Panc1 (cell line): Measurements from ENCODE around the gene STEAP3. TPM values are rescaled to one million over a fixed set of nuclear protein-coding genes. Genes with fewer than 3 reads are reported as not detected.

Source experiments
- ATAC-seq: fragments of 200-7000 bp; cut with Tn5 transposase; 2 replicates; pipeline ENCODE4 v1.9.1; 2020; ENCODE audit warnings: mild to moderate bottlenecking, moderate library complexity
- BruUV-seq: library from RNA; stranded (reverse); fragments of 400-500 nt; replicated peaks from 2 replicates; lab custom pipeline; 2021; lab: Mats Ljungman, UMichigan
- CTCF ChIA-PET: fragments of 300-600 bp; sonication (Branson Sonifier 250); formaldehyde crosslinking; loops from one replicate; lab custom pipeline; 2022; ENCODE audit warnings: antibody characterized with exemption; lab: Charles Lee
- POLR2A ChIA-PET: fragments of 300-600 bp; sonication (Branson Sonifier 250); formaldehyde crosslinking; loops from one replicate; lab custom pipeline; 2022; ENCODE audit warnings: antibody characterized with exemption; lab: Charles Lee
- DNase-seq: peaks from one replicate; pipeline ENCODE4 v3.0.0-alpha.2; 2010; ENCODE audit warnings: low read depth, low spot score
- H3K27ac ChIP-seq: 2 replicates; pipeline ENCODE4 v1.5.1; 2011; ENCODE audit warnings: mild to moderate bottlenecking, low read length, inconsistent platforms
- H3K27me3 ChIP-seq: fragments of 200-500 bp; sonication (Bioruptor generic); 2 replicates; pipeline ENCODE4 v1.6.0; 2014; ENCODE audit warnings: low read length, inconsistent platforms; ENCODE audit not compliant: control insufficient read depth, insufficient read depth
- H3K36me3 ChIP-seq: fragments of 200-500 bp; sonication (Bioruptor generic); 2 replicates; pipeline ENCODE4 v1.5.1; 2014; ENCODE audit warnings: inconsistent platforms, mild to moderate bottlenecking, low read length, moderate library complexity; ENCODE audit not compliant: control insufficient read depth, insufficient read depth
- H3K4me1 ChIP-seq: 2 replicates; pipeline ENCODE4 v1.5.1; 2011; ENCODE audit warnings: inconsistent platforms, mild to moderate bottlenecking, low read length, moderate library complexity; ENCODE audit not compliant: control insufficient read depth, insufficient read depth
- H3K4me3 ChIP-seq, 2 experiments: 2 replicates each; pipeline ENCODE4 v1.5.1; 2011 to 2012; ENCODE audit warnings: low read depth in 2 of 2, low read length in 2 of 2, mild to moderate bottlenecking in 2 of 2, inconsistent platforms in 1 of 2, moderate library complexity in 1 of 2
- H3K9me3 ChIP-seq: fragments of 200-500 bp; sonication (Bioruptor generic); 2 replicates; pipeline ENCODE4 v1.5.1; 2014; ENCODE audit warnings: low read depth, mild to moderate bottlenecking, inconsistent platforms, low read length, moderate library complexity; ENCODE audit not compliant: control insufficient read depth, insufficient read depth
- CTCF ChIP-seq: fragments of 450-650 bp; IDR thresholded peaks from 2 replicates; pipeline ENCODE4 v1.5.1; 2017; ENCODE audit warnings: mild to moderate bottlenecking
- POLR2AphosphoS5 ChIP-seq: IDR thresholded peaks from 2 replicates; pipeline ENCODE4 v1.6.1; 2012; ENCODE audit warnings: mild to moderate bottlenecking, low read depth, low read length, moderate library complexity
- REST ChIP-seq, 2 experiments: IDR thresholded peaks; 2 replicates each; pipeline ENCODE4 v1.6.1; 2011 to 2012; ENCODE audit warnings: low read depth in 2 of 2, control low read depth in 1 of 2, low read length in 1 of 2, mild to moderate bottlenecking in 1 of 2, moderate library complexity in 1 of 2; ENCODE audit not compliant: insufficient read depth in 1 of 2
- SIN3A ChIP-seq: IDR thresholded peaks from 2 replicates; pipeline ENCODE4 v1.6.1; 2012; ENCODE audit warnings: low read depth, mild to moderate bottlenecking, low read length, moderate library complexity, borderline replicate concordance; ENCODE audit not compliant: insufficient read depth
- TCF7L2 ChIP-seq: IDR thresholded peaks from 2 replicates; pipeline ENCODE4 v1.6.1; 2011; ENCODE audit warnings: mild to moderate bottlenecking, low read depth, low read length, inconsistent platforms
- in situ Hi-C: cut with HindIII; loops from 2 replicates; pipeline ENCODE4 v1.10.0; 2016; ENCODE audit warnings: low sequenced_read_pairs, low pct_unique_long_range_greater_than_20kb
- intact Hi-C: fragments of 100-400 bp; cut with micrococcal nuclease; formaldehyde crosslinking; loops from one replicate; pipeline ENCODE4 v1.10.0; 2022; ENCODE audit not compliant: unreplicated experiment
- total RNA-seq: library from RNA; stranded (reverse); gene quantifications from one replicate; pipeline ENCODE4 v1.2.1, GENCODE V29; 2021; ENCODE audit not compliant: unreplicated experiment

The STEAP3 gene
- total RNA-seq, 1 experiment from 2014 or later = 44.8 TPM

GRCh38 chr2:119208791-119209203 is 14.8 kb upstream of the STEAP3 start:
- TF ChIP-seq POLR2AphosphoS5 = no peak
- TF ChIP-seq CTCF = no peak
- no peak for TF ChIP-seq TCF7L2
- TF ChIP-seq REST (IDR thresholded peaks at IDR 0.05; ENCODE audit: insufficient read depth in 1 of 2, low read depth in 2 of 2, low read length in 1 of 2) = no peak
- TF ChIP-seq SIN3A = no peak
- intact Hi-C loops (no loop called here), in situ Hi-C loops (no loop called here)
- Histone ChIP-seq H3K27me3 (no peaks in the 10 kb centered on the region), H3K4me3 (no peak overlapping the region), H3K27ac (no peak overlapping the region), H3K4me1 (no peaks in the 10 kb centered on the region), H3K9me3 (no peaks in the 10 kb centered on the region), H3K36me3 (no peaks in the 10 kb centered on the region)
- POLR2A ChIA-PET = no interaction called here
- CTCF ChIA-PET = no interaction called here
- ATAC-seq = peak; percentile 67
- no peak for DNase-seq
- no TSS peak for BruUV-seq

- Histone ChIP-seq H3K27me3 (no peaks in the 10 kb centered on the region), H3K27ac (no peak overlapping the region), H3K4me3 (no peak overlapping the region), H3K4me1 (no peaks in the 10 kb centered on the region), H3K9me3 (no peaks in the 10 kb centered on the region), H3K36me3 (no peaks in the 10 kb centered on the region)
- ChIA-PET POLR2A (interaction anchor here (0.6 kb wide), 1 partner anchor 26 kb away, joined by 6 read pairs; no protein-coding TSS in a partner anchor), CTCF (no interaction called here)
- TF ChIP-seq TCF7L2 (no peak), REST (IDR thresholded peaks at IDR 0.05; ENCODE audit: insufficient read depth in 1 of 2, low read depth in 2 of 2, low read length in 1 of 2) (no peak), POLR2AphosphoS5 (no peak), SIN3A (no peak), CTCF (no peak)
- ATAC-seq (no peak), DNase-seq (no peak)
- no TSS peak for BruUV-seq
- in situ Hi-C loops (no loop called here), intact Hi-C loops (no loop called here)
These were observed 11.4 kb upstream of the STEAP3 start for GRCh38 chr2:119212139-119212800.
